HG03159 (cell line): ENCODE measurements around the gene LAMA2.
"Not testable (repeated sequence)": the region's sequence is repeated elsewhere in the genome, so short reads cannot be mapped to it uniquely, and the experiment has no call there.

ENCODE experiments used
- ATAC-seq: cut with Tn5 transposase; IDR thresholded peaks from one replicate; pipeline ENCODE4 v1.9.1; 2021; ENCODE audit warnings: mild to moderate bottlenecking, moderate library complexity; ENCODE audit not compliant: unreplicated experiment

LAMA2 gene

GRCh38 chr6:129069006-129069405, 186.1 kb downstream of the LAMA2 start:
- no peak for ATAC-seq

- no peak for ATAC-seq
Observed at GRCh38 chr6:129073051-129073450, 190.1 kb downstream of the LAMA2 start.

- ATAC-seq: no peak
Observed at GRCh38 chr6:129073691-129074395, 190.9 kb downstream of the LAMA2 start.

DNA sequence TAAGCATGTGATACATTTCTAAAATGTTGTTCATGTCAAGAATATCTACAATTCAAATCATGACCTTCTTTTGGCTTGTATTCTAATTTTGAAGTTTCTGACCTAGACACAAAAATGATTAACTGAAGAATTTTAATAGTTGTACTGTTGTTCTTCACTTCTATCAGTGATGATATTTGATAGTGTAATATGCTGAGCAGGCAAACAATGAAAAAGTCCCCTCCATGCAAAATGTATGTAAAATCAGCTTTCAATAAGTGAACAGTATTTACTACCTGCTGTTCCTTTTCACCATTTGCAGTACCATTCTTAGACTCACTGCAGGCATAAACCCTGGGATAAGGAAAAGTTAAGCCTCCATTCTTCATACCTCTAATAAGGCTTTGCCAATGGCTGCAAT, 201.5 kb downstream of the LAMA2 start:
- ATAC-seq: no peak

GRCh38 chr6:129088481-129088880, 205.5 kb downstream of the LAMA2 start:
- not testable (repeated sequence) for ATAC-seq

DNA sequence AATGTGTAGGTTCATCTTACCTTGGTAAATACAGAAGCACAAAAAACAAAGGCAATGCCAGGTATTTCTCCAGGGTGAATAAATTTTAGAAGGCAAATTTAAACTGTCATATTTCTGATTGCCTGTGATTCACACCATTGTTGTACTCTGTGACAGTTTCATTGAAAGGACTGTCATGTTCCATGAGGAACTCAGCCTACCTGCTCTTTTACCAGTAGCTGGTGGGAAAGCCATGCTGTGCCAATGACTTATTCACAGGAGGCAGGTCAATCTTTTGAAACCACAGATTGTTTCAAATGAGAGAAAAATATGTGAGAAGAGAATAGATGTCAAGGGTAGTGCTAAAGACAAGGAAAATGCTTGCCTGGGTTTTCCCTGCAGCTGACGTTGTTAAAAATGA, 206.4 kb downstream of the LAMA2 start:
- ATAC-seq: no peak

DNA sequence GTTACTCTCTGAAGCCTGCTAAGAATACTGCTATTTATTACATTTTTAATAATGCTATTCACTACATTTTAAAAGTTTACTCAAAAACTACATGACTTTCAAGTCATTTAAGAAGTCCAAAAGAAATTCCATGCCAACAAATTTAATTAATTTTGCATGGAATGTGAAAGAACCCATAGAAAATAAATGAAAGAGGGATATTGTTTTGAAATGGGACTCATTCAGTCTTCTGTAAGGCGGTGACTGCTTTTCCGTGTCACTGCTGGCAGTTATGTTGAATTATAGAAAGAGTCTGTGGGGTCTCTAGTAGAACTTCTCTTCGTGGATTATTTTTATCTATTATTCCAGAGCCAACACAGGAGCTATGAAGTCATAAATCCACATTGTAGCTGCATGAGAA, 211.2 kb downstream of the LAMA2 start:
- no peak for ATAC-seq

DNA sequence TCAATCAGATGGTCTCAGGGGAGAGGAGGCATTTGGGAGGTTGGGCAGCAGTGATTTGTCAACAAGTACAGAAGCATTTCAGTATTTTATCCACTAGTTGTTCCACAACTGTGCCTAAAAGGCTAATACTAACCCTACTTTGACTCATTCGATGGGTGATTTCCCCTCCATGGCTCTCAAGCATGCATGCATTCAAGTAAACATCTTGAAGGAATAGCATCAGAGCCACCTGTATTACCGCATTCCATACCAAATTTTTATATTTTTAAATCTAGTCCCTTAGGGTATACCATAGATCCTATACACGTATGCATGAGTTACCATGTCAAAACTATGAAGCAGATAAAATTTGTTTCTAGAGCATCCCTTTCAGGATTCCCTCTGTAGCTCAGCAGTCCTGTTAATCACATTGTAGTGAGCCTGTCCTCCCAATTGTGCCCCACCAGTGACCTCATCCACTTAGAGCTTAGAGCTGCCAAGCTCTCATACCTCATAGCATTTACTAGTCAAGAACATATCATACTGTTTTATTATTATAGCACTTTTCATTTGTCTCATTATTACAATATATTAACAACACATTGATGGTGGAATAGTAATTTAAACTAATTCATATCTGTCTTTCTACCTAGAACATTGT, 213.8 kb downstream of the LAMA2 start:
- no peak for ATAC-seq

DNA sequence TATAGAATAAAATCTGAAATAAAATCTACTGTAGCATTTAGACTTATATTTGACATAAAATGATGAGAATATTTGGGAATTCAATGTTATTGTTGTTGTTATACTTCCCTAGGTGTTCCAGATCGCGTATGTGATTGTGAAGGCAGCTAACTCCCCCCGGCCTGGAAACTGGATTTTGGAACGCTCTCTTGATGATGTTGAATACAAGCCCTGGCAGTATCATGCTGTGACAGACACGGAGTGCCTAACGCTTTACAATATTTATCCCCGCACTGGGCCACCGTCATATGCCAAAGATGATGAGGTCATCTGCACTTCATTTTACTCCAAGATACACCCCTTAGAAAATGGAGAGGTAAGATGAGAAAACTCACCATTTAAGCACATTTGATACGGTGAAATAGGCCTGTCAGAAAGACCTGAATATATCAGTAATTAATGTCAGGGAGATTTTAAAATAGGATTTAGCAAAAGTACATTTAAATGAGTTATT, 215.2 kb downstream of the LAMA2 start:
- no peak for ATAC-seq

- no peak for ATAC-seq
Observed at GRCh38 chr6:129099696-129100095, 216.8 kb downstream of the LAMA2 start.

- ATAC-seq: no peak
Observed at GRCh38 chr6:129100164-129100563, 217.2 kb downstream of the LAMA2 start.

- no peak for ATAC-seq
Observed at GRCh38 chr6:129102741-129103140, 219.8 kb downstream of the LAMA2 start.

GRCh38 chr6:129104131-129104530, 221.2 kb downstream of the LAMA2 start:
- ATAC-seq: no peak

DNA sequence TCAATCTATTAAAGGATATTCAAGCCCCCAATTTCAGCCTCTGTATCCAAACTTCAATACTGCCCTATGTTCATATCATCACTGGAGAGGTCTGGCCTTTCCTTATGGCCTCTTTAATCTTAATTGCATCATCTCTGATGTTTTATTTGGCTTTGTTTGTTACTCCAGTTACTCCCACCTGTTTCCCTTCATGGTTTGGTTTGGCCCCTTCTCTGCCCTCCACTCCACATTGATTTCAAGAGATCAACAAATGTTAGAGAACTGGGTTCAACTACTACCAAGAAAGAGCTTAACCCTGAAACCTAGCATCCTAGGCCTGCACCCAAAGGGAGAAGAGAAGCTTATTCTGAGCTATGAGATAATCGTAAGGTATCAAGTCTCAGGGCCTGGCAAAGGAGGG, 221.6 kb downstream of the LAMA2 start:
- no peak for ATAC-seq

- ATAC-seq: no peak
Observed at GRCh38 chr6:129105035-129105434, 222.1 kb downstream of the LAMA2 start.

DNA sequence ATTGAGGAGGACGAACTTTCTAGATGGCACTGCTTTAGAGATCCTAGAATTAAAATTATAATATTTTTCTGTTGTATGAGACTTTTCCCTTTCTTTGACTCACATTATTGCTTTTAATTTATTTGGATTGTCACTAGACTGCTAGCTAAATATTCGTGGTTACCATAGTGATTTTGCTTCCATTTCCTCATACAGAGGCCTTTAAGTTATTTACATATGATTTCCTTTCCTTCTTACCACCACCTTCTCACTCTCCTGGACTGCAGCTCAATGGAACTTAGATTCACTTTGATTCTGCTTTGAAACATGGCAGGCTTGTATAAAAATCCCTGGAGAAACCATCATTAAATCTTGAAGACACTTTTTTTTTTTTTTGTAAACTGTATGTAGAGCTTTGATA, 222.9 kb downstream of the LAMA2 start:
- no peak for ATAC-seq

- ATAC-seq: no peak
Observed at GRCh38 chr6:129108337-129108736, 225.4 kb downstream of the LAMA2 start.

DNA sequence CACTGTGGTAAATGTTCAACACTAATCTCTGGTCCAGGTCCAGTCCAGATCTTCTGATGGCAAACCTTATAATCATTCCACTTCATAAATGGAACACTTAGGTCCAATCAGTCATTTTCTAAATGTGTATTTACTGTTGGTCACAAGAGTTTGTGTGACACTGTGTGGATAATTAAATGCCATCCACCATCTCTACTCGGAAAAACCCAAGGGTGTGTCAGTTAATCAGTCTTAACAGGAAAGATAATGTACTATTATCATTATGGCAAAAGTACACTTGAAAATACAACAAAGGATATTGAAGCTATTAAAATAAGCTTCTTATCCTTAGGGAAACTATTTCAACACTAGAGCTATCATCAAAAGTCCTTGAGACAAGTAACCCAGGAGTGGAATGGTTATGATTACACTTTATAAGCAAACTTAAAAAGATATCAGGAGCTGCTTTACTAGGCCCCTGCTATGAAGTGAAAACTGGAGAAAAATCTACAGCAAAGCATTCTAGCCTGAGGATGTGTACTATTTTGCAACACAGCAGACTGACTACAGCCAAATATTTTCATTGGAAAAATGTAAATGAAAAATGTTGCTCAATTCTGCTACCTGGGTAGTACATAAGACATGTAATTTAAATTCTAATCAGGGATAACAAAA, 227.9 kb downstream of the LAMA2 start:
- ATAC-seq: no peak

DNA sequence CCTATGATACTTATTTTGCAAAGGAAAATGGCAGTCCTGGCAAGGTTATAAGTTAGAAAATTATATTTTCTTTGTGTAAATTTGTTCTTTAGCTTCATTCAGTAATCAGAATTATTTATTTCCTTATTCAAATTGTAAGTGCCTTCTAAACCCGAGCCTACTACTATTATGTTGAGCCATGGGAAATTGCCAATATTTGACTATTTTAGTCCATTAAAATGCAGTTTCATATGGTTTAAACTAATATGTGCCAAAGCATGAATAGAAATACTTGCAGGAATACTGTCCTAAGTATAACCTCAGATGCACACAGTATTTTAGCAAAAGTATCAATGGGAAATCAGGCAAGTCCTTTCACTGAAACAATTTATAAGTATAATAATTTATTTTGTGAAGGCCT, 228.4 kb downstream of the LAMA2 start:
- no peak for ATAC-seq

- ATAC-seq: no peak
Observed at GRCh38 chr6:129111853-129112252, 228.9 kb downstream of the LAMA2 start.

DNA sequence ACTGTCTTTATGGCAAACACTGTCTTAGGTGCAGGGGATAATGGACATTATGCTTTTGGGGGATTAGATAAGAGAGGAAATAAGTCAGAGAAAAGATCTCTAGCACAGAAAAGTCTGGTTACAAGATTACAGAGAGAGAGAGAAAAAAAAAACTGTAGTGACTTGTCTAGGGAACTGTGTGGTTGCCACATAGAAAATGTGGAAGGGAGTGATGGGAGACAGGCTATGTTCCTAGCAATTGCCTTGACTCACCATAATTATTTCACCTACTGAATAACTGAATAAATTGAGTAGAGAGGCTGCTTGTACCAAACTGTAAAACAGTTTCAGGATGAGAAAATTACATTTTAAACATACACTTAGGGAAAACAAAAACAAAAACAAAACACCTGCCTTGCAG, 229.7 kb downstream of the LAMA2 start:
- no peak for ATAC-seq

DNA sequence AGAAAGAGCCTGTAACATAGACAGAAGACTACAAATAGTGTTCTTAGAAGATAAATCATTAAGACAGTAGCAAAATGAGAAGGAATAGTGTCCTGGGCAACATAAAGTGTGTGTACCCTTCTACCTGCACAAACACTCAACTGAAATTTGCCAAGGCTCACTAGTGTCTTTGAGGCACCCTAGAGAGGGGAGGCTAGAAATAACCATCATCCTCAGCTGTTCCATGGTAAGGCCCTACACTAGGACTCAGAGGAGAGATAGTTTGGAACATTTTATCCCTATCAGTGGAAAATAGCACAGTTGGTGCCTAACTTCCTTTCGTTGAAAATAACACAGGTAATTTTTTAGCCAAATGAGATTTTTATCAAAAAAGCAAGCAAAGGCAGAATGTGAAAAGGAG, 230.7 kb downstream of the LAMA2 start:
- ATAC-seq: no peak
